Transverse colon (tissue), 3 donors: ENCODE data around the gene DENND2A.

Experiments used
- EP300 ChIP-seq: sonication (generic); formaldehyde crosslinking; IDR thresholded peaks from one replicate; pipeline ENCODE4 v1.6.1; 2017; ENCODE audit warnings: antibody characterized with exemption, low read depth
- POLR2A ChIP-seq: fragments of 450-650 bp; IDR thresholded peaks from one replicate; pipeline ENCODE4 v1.6.1; 2016; ENCODE audit warnings: antibody characterized with exemption, mild to moderate bottlenecking, moderate library complexity
- POLR2AphosphoS5 ChIP-seq, 3 donors: sonication (generic); formaldehyde crosslinking; IDR thresholded peaks; one replicate each; pipeline ENCODE4 v1.6.1; 2016; ENCODE audit warnings: antibody characterized with exemption in 3 of 3

- TF ChIP-seq POLR2AphosphoS5 (IDR thresholded peaks at IDR 0.05) (peak; percentile 5 to 78 (median 70)), POLR2A (peak; percentile 91), EP300 (no peak)
Observed at GRCh38 chr7:140673063-140673773, 32.6 kb upstream of the DENND2A start.
